HG02885 (cell line): ENCODE measurements around the gene PLCB2.

Source experiments
- ATAC-seq: cut with Tn5 transposase; IDR thresholded peaks from one replicate; pipeline ENCODE4 v1.9.1; 2021; ENCODE audit warnings: mild to moderate bottlenecking; ENCODE audit not compliant: unreplicated experiment, poor library complexity

Gene PLCB2

GRCh38 chr15:40290545-40290917 is 17.2 kb downstream of the PLCB2 start:
- ATAC-seq = no peak

GRCh38 chr15:40289140-40289775 is 18.5 kb downstream of the PLCB2 start:
- ATAC-seq = no peak

DNA sequence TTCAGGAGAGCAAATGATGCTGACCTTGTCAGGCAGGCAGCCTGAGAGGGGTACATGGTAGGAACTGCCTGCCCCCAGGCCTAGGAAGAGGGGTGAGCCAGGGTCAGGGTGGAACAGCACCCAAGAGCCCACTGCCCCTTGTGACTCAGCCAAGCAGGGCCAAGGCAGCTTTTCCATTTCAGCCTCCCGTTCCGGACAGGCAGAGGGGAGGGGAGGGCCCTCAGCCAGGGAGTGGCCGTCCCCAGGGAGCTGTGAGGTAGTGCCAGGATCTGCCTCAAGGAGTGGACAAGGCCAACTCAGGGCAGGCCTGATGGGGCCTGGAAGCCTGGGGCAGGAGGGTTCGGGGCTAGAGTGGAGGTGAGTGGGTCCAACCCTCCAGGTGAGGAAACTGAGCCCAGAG is 19.8 kb downstream of the PLCB2 start:
- ATAC-seq = no peak

DNA sequence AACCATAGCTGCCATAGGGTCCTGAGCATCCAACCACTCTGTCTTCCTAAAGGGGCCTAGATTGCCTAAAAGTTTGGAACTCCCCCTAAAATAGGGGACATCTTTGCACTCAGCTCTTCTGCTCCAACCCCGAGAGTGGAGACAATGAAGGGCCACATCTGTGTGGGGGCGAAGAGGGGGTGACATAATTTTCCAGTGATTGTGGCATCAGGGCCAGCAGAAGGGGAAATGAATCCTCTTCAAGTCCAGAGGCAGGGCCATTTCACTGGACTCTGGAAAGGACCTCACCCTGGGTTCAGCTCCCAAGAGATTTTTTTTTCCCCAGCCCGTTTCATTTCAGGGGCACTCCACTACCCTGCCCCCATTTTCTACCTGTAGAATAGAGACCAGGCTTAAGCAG is 20.2 kb downstream of the PLCB2 start:
- ATAC-seq = no peak

- no peak for ATAC-seq
Measured at GRCh38 chr15:40286794-40287193, 20.9 kb downstream of the PLCB2 start.

DNA sequence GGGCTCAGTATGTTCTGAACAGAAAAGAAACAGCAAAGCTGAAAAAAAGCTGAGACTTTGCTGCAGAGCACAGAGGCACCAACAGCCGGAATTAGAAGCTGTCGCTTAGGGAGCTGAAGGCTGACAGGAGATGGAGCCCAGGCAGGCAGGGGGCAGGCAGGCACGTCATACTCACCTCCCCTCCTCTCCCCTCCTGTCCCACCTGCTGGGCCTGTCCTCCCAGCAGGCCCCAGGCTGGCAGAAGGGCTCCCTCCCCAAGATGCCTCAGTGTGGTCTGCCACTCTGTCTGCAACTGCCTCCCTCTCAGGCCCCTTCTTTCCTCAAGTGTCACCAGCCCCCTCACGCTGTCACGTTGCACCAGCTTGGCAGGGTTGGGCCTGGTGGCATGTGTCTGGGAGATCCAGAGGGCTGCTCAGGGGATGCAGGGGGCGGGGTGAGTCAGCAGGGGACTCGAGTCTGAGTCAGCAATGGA is 21.6 kb downstream of the PLCB2 start:
- ATAC-seq = no peak

DNA sequence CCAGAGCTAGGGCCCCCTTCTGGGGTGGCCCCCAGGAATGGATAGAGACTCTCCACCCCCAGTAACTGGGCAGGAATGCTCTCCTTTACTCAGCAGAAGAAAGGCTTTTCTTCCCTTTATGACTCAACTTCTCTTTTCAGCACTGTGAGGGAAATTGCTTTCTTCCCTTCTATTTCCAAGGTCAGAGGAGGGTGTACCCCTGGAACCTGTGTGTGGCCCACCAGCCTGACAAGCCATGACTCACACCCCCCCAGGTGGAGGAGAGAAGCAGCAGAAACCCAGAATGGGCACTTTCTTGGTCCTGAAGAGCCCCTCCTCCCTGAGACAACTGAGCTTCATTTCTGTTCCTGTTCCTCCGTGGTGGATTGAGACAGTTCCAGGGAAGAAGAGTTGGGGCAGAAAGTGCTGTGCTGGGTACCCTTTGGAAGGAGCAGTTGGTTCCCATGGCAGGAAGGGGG is 22.2 kb downstream of the PLCB2 start:
- ATAC-seq = no peak

GRCh38 chr15:40285151-40285550 is 22.6 kb downstream of the PLCB2 start:
- no peak for ATAC-seq

DNA sequence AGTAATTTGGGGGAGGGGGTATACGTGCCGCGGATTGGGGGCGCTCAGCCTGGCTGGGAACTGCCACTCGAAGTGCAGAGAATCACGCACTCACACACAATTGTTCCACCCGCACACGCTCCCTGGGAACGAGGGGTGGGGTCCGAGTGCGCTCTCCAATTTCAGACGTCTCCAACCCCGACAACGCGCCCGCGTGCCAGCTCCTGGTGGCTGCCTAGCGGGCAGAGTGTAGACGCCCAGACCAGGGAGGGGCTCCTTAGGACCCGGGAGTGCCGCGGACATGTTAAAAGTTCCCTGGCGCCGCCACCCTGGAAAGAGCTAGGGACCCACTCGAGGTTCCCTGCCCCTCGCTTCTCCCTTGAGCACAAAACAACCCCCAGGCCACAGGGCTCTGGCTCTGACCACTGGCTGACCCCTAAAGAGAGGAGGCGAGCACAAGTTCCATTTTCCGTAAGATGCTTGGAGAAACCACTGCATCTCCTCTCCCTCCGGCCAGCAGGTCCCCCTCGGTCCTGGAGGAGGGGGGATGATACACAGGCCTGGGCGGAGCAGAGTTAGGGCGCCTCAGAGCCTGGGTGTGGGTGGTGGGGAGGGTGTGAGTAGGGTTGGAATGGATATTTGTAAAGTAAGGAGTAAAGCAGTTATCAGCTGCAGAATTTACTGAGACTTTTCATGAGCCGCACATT is 24.0 kb downstream of the PLCB2 start:
- ATAC-seq = no peak

GRCh38 chr15:40282869-40283614 is 24.7 kb downstream of the PLCB2 start, which contains the start of gene ANKRD63:
Gene ANKRD63, minus strand, starts transcription at chr15:40283064. Its CDS starts 478 bp downstream, at chr15:40282586.
- no peak for ATAC-seq

GRCh38 chr15:40282147-40282868 is 25.4 kb downstream of the PLCB2 start:
- ATAC-seq = no peak

- no peak for ATAC-seq
Measured at GRCh38 chr15:40281801-40282146, 26.0 kb downstream of the PLCB2 start.

GRCh38 chr15:40281057-40281800 is 26.5 kb downstream of the PLCB2 start:
- no peak for ATAC-seq

GRCh38 chr15:40280260-40281056 is 27.3 kb downstream of the PLCB2 start:
- no peak for ATAC-seq

DNA sequence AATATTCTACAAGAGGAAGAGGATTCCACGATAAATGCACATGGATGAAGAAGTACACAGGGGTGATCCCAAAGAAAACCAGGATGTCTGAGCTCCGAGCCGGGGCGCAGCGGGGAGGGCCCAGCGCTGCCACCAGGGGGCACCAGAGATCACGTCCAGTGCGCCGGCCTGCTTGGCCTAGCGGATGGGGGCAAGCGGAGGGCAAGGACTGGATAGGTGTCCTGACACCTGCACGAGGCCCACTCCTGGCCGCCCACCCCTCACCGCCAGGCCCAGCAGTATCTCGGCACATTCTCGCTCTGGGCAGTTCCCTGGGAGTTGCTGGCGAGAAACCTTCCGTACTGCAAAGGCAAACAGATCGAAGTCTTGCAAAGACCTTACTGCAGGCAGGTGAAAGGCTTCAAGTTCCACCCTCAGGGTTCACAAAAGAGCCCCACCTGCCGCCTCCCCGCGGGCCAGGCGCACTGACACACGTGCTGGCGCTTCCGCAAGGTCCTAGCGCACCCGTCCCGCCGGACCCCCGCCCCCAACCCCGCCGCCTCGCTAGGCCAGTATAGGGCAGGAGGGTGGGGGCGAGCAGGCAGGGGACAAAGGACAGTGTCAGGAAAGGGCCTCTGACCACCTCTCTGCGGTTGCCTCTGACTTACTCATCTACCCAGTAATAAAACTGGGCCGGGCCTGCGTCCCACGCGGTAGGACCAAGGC is 28.1 kb downstream of the PLCB2 start:
- no peak for ATAC-seq

DNA sequence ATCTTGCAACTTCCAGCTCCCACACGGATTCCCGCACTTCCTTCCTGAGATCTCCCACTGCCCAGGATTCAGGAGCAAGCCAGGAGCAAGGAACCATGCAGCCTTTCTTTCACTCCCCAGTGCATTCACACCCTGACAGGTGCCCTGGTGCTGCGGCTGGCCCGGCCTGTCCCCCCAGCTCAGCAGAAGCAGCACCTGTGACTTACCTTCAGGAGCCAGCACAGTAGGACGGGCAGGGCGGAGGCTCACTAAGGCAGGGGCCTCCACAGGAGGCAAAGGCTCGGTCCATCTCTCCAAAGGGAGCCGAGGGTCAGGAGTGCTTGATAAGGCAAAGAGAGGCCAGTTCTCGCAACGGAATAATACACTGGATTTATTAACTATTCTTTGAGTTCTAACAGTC is 29.7 kb downstream of the PLCB2 start:
- no peak for ATAC-seq

DNA sequence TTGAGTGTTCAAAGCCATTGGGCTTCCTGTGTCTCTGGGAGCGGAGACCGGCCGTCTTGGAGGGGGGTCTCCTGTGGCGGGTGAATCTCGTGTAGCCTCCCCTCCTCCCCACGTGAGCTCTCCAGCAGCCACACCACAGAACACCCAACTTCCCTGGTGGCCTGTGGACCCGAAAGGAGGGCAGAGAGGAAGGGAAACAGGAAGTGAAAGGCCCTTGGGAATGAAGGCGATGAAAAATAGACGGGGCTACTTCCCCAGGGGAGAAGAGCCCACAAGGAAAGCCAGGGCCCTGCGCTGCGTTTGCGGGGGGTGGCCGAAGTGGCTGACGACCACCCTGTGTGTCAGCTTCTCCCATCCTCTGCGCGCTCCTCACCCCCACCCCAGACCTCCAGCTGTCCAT is 30.3 kb downstream of the PLCB2 start:
- ATAC-seq = no peak

DNA sequence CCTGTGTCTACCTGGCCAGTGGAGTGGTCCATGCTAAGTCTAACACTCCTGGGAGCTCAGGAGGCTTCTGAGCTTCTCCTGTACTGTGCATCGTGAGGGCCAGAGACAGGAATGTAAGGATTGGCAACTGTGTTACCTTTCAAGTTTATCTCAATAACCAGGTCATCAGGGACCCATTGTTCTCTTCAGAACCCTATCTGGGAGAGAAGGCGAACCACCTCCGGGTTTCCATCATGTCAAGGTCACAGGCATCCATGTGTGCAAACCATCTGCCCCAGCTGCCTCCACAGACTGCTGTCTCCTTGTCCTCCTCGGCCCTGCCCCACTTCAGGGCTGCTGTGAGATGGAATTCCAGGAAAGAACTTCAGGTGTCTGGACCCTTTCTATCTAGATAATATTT is 30.8 kb downstream of the PLCB2 start:
- ATAC-seq = no peak

DNA sequence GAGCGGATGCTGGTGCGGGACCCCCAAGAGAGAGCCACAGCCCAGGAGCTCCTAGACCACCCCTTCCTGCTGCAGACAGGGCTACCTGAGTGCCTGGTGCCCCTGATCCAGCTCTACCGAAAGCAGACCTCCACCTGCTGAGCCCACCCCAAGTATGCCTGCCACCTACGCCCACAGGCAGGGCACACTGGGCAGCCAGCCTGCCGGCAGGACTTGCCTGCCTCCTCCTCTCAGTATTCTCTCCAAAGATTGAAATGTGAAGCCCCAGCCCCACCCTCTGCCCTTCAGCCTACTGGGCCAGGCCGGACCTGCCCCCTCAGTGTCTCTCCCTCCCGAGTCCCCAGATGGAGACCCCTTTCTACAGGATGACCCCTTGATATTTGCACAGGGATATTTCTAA is 31.8 kb downstream of the PLCB2 start:
- no peak for ATAC-seq
